GM23338 (cell line): Measurements from ENCODE around the gene CCDC183. TPM values are rescaled to one million over a fixed set of nuclear protein-coding genes. Genes with fewer than 3 reads are reported as not detected.

ENCODE experiments used
- ATAC-seq: fragments of 200-7000 bp; cut with Tn5 transposase; 3 replicates; pipeline ENCODE4 v1.9.1; 2020
- DNase-seq: peaks from one replicate; pipeline ENCODE4 v3.0.0-alpha.2; 2015; ENCODE audit warnings: low spot score
- H2AFZ ChIP-seq: fragments of 200-600 bp; sonication (generic); 2 replicates; pipeline ENCODE4 v1.8.0; 2016; ENCODE audit warnings: antibody characterized with exemption, mild to moderate bottlenecking, moderate library complexity
- H3F3A ChIP-seq: fragments of 200-600 bp; sonication (generic); replicated peaks from 2 replicates; pipeline ENCODE4 v1.8.0; 2017; ENCODE audit warnings: antibody characterized with exemption, mixed run types, low read depth
- H3K27ac ChIP-seq: fragments of 200-600 bp; sonication (generic); 2 replicates; pipeline ENCODE4 v1.6.1; 2016; ENCODE audit warnings: low read depth
- H3K27me3 ChIP-seq: fragments of 200-600 bp; sonication (generic); 2 replicates; pipeline ENCODE4 v1.8.0; 2016; ENCODE audit warnings: mild to moderate bottlenecking, mixed run types, moderate library complexity; ENCODE audit not compliant: insufficient read depth
- H3K36me3 ChIP-seq: fragments of 200-600 bp; sonication (generic); 2 replicates; pipeline ENCODE4 v1.8.0; 2016; ENCODE audit warnings: mild to moderate bottlenecking; ENCODE audit not compliant: insufficient read depth
- H3K4me1 ChIP-seq: fragments of 200-600 bp; sonication (generic); 2 replicates; pipeline ENCODE4 v1.8.0; 2016; ENCODE audit warnings: mild to moderate bottlenecking, moderate library complexity; ENCODE audit not compliant: insufficient read depth
- H3K4me2 ChIP-seq: fragments of 200-600 bp; sonication (generic); 2 replicates; pipeline ENCODE4 v1.7.1; 2017; ENCODE audit warnings: mixed run types
- H3K4me3 ChIP-seq: fragments of 200-600 bp; sonication (generic); 2 replicates; pipeline ENCODE4 v1.6.1; 2016; ENCODE audit warnings: mixed run types
- H3K79me2 ChIP-seq: fragments of 200-600 bp; sonication (generic); replicated peaks from 2 replicates; pipeline ENCODE4 v1.8.0; 2017; ENCODE audit warnings: mild to moderate bottlenecking; ENCODE audit not compliant: insufficient read depth
- H3K9me2 ChIP-seq: fragments of 200-600 bp; sonication (generic); 2 replicates; pipeline ENCODE4 v1.8.0; 2017; ENCODE audit not compliant: insufficient read depth
- H4K20me1 ChIP-seq: fragments of 200-600 bp; sonication (generic); replicated peaks from 2 replicates; pipeline ENCODE4 v1.8.0; 2017; ENCODE audit warnings: mild to moderate bottlenecking; ENCODE audit not compliant: insufficient read depth
- H3K27ac Mint-ChIP-seq: 2 replicates; pipeline ENCODE4 v1.8.0; 2020; ENCODE audit warnings: inconsistent platforms, mild to moderate bottlenecking, moderate library complexity, mixed read lengths
- H3K27me3 Mint-ChIP-seq: 3 replicates; pipeline ENCODE4 v1.8.0; 2022; ENCODE audit warnings: low read depth, mild to moderate bottlenecking, moderate library complexity, mixed read lengths, inconsistent platforms; ENCODE audit not compliant: insufficient read depth, poor library complexity
- H3K36me3 Mint-ChIP-seq: 3 replicates; pipeline ENCODE4 v1.8.0; 2021; ENCODE audit warnings: low read depth, mild to moderate bottlenecking, inconsistent platforms, moderate library complexity, mixed read lengths
- H3K4me1 Mint-ChIP-seq: 3 replicates; pipeline ENCODE4 v1.8.0; 2020; ENCODE audit warnings: mild to moderate bottlenecking, inconsistent platforms, mixed read lengths
- H3K4me3 Mint-ChIP-seq: 3 replicates; pipeline ENCODE4 v1.8.0; 2021; ENCODE audit warnings: moderate library complexity, mild to moderate bottlenecking, inconsistent platforms, mixed read lengths
- H3K9me3 Mint-ChIP-seq: 3 replicates; pipeline ENCODE4 v1.8.0; 2020; ENCODE audit warnings: moderate library complexity, mild to moderate bottlenecking, inconsistent platforms, mixed read lengths
- CREB1 ChIP-seq: fragments of 250-450 bp; sonication (Bioruptor Pico); IDR thresholded peaks from 2 replicates; pipeline ENCODE4 v1.5.0; 2020; ENCODE audit warnings: low read depth, mild to moderate bottlenecking, moderate library complexity
- EZH2 ChIP-seq: fragments of 200-600 bp; sonication (generic); IDR thresholded peaks from one replicate; pipeline ENCODE4 v1.8.0; 2017; ENCODE audit warnings: antibody characterized with exemption, mild to moderate bottlenecking, low read depth; ENCODE audit not compliant: unreplicated experiment
- EZH2phosphoT487 ChIP-seq: fragments of 200-600 bp; sonication (generic); IDR thresholded peaks from one replicate; pipeline ENCODE4 v1.8.1; 2018; ENCODE audit warnings: antibody characterized with exemption; ENCODE audit not compliant: unreplicated experiment
- JUNB ChIP-seq: IDR thresholded peaks from one replicate; pipeline ENCODE4 v1.6.1; 2016; ENCODE audit warnings: antibody characterized with exemption; ENCODE audit not compliant: unreplicated experiment
- NANOG ChIP-seq: IDR thresholded peaks from 2 replicates; pipeline ENCODE4 v1.6.1; 2016; ENCODE audit warnings: antibody characterized with exemption, borderline replicate concordance
- REST ChIP-seq: IDR thresholded peaks from one replicate; pipeline ENCODE4 v1.6.1; 2018; ENCODE audit warnings: antibody characterized with exemption; ENCODE audit not compliant: unreplicated experiment
- STAT1 ChIP-seq: IDR thresholded peaks from one replicate; pipeline ENCODE4 v1.6.1; 2016; ENCODE audit warnings: antibody characterized with exemption; ENCODE audit not compliant: unreplicated experiment
- ZNF114 ChIP-seq: fragments of 250-450 bp; sonication (Bioruptor Pico); IDR thresholded peaks from 2 replicates; pipeline ENCODE4 v1.5.0; 2020; ENCODE audit warnings: mild to moderate bottlenecking, moderate library complexity
- ZNF462 ChIP-seq: fragments of 250-450 bp; sonication (Bioruptor Pico); IDR thresholded peaks from 2 replicates; pipeline ENCODE4 v1.5.0; 2020; ENCODE audit warnings: mild to moderate bottlenecking, moderate library complexity
- polyA plus RNA-seq: library from polyadenylated mRNA; unstranded; fragments of >200 nt; fragmentation: Nextera tagmentation; extraction: Ambion mirVana; gene quantifications from 2 replicates; pipeline ENCODE4 v1.2.1, GENCODE V29; 2016
- total RNA-seq: library from RNA; depleted of rRNA; stranded (reverse); fragments of >200 nt; shearing (Covaris generic); gene quantifications from 2 replicates; pipeline ENCODE4 v1.2.3, GENCODE V29; 2014

The CCDC183 gene
- total and polyA plus RNA-seq, 2 experiments from 2014 or later: 1.1 to 1.2 TPM

GRCh38 chr9:136821826-136822544 is 25.8 kb downstream of the CCDC183 start (continued):
- TF ChIP-seq ZNF462 (CRISPR knock-in tag): no peak

GRCh38 chr9:136823136-136824046 is 27.3 kb downstream of the CCDC183 start:
- peaks cover 6% of the 10 kb centered on the region; the same call in 1 of the 2 replicates for H3F3A ChIP-seq
- Mint-ChIP-seq H3K4me1 (peaks cover 13% of the 10 kb centered on the region; the same call in 2 of the 3 replicates), H3K36me3 (peaks cover 25% of the 10 kb centered on the region), H3K9me3 (no peaks in the 10 kb centered on the region), H3K27ac (no peak overlapping the region), H3K4me3 (no peak overlapping the region), H3K27me3 (peaks cover 10% of the 10 kb centered on the region)
- no peaks in the 10 kb centered on the region for H3K9me2 ChIP-seq
- no peak overlapping the region for H3K4me3 ChIP-seq
- DNase-seq (no peak), ATAC-seq (no peak)
- H3K27ac ChIP-seq: no peak overlapping the region
- no peaks in the 10 kb centered on the region for H3K27me3 ChIP-seq
- H4K20me1 ChIP-seq: peaks cover 18% of the 10 kb centered on the region
- peaks cover 6% of the 10 kb centered on the region; the same call in 1 of the 2 replicates for H3K4me1 ChIP-seq
- no peaks in the 10 kb centered on the region for H3K36me3 ChIP-seq
- no peak overlapping the region for H2AFZ ChIP-seq
- no peak overlapping the region for H3K4me2 ChIP-seq
- peaks cover 17% of the 10 kb centered on the region for H3K79me2 ChIP-seq
- TF ChIP-seq JUNB (no peak), EZH2phosphoT487 (no peak), NANOG (no peak), STAT1 (no peak), ZNF114 (CRISPR knock-in tag) (no peak), REST (no peak), EZH2 (no peak), CREB1 (CRISPR knock-in tag) (no peak)
